Measurements from ENCODE around the gene TCF3. TPM values are rescaled to one million over a fixed set of nuclear protein-coding genes. Genes with fewer than 3 reads are reported as not detected.

TCF3 gene
- polyA plus RNA-seq, 3 donors, result 23.3 to 28.8 (median 26.2) TPM

DNA sequence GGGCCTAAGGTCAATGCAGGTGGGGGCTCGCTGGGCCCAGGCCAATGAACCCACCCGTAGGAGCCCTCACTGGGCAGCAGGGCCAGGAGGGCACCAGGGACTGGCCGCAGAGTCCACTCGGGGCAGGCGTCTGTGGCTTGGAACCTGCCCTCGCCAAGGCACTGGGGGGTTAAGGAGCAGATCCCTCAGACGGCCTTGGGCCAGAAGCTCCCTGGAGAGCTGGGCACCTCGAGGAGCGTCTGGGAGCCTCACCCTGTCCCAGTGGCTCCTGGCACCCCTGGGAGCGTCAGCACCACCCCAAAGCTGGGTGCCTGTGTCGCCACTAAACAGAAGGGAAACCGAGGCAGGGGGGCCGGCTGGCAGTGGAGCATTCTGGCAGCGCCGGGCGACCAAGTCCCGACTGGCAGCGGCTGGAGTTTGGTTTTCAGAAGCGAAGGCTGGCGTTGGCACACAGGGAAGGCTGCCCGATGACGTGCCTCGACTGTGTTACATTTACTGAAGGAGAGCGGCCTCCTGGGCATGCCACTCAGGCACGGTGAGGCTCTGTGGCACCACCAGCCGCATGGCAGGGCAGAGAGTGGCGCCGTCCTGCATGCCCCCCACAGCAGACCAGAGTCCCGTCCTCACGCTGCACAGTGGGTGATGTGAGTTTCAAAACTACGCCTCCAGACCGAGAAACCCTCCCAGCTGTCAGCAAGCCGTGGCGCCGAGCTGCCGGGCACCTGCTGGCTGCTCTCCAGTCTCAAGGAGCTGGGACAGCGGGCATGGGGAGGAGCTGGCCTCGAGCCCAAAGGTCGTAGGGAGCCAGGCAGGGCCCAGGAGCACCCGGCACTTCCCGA lies 75.1 kb downstream of the TCF3 start:
- WGBS, 3 donors, result 78 to 89% (median 87%) methylated on average over 39 to 41 of the region's 41 CpGs
- H3K27ac ChIP-seq (ENCODE audit: low read depth, low read length), result no peak overlapping the region

DNA sequence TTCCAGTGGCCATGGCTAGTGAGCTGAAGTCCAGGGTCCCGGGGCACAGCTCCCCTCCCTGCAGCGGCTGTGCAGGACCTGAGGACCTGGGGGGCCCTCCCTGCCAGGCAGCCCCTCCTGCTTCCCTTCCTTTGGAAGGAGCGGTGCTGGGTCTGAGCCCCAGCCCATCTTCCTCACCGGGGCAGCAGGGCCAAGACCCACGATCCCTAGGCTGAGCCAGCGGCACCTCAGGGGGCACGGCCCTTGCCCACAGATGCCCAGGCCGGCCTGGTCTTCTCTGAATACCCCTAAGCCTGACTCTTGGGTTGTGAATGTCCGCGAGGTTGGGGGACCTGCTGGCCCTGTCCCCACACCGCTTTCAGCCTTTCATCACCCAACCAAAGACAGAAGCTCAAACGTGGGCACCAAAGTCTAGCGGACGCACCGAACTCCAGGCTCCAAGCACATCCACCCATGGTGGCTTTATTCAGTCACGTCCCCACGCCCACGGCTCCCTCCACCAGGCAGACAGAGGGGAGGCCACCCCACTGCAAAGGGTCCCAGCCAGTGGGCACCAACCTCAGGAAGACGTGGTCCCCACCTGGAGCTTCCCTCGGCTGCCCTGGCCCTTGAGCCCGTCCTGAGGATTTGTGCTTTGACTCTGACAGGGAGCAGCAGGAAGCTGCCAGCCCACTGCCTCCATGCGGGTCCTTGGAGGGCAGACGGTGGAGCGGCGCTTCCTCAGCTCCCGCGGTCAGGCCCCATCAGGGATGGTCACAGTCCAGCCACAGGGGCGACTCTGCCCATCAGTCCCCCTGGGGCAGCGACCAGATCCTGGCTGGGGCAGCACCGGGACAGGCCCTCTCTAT lies 75.9 kb downstream of the TCF3 start:
- H3K27ac ChIP-seq (ENCODE audit: low read depth, low read length), result no peak overlapping the region
- 87 to 91% (median 87%) methylated on average over 28 to 30 of the region's 30 CpGs for WGBS, 3 donors

DNA sequence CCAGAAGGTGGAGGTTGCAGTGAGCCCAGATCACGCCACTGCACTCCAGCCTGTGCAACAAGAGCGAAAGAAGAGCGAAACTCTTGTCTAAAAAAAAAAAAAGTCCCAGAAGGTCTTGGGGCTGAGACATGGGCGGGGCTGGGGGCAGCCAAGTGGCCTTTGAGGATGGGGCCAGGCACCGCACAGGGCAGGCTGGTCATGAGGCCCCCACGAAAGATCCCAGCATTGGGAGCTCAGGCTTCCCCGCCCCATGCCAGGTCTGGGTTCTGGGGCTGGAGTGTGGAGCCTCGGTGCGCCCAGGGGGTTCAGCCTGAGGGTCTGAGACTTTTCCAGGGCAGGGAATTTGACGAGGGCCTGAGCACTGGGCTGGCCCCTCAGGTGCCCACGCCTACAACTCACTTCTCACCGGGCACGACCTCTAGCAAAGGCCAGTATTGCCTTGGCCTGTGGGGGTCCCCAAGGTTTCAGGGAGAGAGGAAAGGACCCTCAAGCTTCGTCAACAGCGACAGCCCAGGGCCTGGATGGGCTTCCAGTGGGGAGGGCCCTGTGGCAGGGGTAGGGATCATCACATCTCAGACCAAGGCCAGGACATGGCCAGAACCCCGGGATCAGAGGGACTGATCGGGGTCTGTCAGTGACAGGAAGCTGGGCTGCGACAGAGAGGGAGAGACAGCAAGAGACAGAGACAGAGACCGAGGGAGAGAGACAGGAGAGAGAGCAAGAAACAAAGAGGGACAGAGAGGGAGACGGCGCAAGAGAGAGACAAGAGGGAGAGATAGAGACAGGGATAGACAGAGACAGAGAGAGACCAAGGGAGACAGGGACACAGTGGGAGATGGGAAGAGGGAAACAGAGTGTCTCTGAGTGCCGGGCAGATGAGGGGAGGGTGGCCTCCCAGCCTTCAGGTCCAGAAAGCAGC lies 76.8 kb downstream of the TCF3 start:
- 82 to 85% (median 83%) methylated on average over 22 of the region's 22 CpGs for WGBS, 3 donors
- no peak overlapping the region for H3K27ac ChIP-seq (ENCODE audit: low read depth, low read length)

DNA sequence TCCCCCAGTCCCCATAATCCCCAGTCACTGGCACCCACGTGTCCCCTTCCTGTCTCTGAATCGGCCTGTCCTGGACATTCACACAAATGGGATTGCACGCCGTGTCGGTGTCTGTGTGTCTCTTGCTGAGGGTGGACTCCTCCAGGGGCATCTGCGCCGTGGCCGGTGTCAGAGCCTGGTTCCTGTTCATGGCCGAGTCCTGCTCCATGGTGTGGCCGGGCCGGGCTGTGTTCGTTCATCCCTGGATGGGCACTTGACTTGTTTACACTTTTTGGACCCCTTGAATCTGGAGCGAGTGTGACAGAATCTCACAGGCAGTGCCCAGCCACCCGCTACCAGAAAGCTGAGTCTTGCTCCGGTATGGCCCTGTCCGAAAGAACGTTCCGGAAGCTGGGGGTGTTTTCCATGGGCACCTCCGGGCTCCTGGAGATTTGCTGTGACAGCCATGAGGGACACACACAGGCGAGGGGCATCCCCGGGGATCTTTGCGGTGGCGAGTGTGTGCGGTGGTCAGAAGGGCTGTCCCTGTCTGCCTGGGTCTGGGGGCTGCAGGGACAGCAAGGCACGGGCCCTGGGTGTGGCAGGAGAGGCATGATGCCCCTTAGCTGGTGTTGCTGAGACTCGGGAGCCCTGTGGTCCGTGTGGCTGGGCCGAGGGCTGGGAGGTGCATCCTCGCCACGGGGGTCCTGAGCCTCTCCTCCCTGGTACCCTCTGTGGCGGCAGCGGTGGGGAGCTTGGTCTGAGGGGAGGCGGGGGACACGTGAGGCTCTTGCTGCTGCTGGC lies 77.9 kb downstream of the TCF3 start:
- no peak overlapping the region for H3K27ac ChIP-seq (ENCODE audit: low read depth, low read length)
- 83 to 87% (median 86%) methylated on average over 31 to 34 of the region's 34 CpGs for WGBS, 3 donors

DNA sequence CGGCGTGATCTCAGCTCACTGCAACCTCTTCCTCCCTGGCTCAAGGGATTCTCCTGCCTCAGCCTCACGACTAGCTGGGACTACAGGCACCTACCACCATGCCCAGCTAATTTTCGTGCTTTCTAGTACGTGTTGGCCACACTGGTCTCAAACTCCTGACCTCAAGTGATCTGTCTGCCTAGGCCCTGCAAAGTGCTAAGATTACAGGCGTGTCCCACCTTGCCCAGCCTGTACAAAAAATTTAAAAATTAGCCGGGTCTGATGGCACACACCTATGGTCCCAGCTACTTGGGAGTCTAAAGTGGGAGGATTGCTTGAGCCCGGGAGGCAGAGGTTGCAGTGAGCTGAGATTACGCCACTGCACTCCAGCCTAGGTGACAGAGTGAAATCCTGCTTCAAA lies 79.6 kb downstream of the TCF3 start:
- WGBS, 3 donors, result 77 to 86% (median 79%) methylated on average over 9 of the region's 9 CpGs

DNA sequence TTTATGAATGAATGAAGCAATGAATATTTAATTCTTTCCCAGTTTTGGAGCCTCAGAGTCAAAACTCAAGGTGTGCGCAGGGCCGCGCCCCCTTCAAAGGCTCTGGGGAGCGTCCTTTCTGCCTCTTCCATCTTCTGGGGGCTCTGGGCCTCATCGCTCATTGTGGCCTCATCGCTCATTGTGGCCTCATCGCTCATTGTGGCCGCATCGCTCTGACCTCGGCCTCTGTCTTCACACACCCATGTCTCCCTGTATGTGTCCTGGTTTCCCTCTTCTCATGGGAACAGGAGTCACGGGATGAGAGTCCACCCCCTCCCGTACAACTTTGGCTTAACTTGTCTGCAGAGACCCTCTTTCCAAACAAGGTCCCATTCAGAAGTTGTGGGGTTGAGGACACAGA lies 81.1 kb downstream of the TCF3 start:
- WGBS, 3 donors, result 92 to 94% (median 93%) methylated on average over 12 of the region's 12 CpGs
- no peak overlapping the region for H3K27ac ChIP-seq (ENCODE audit: low read depth, low read length)

More for the DNA sequence above, 79.6 kb downstream of the TCF3 start:
- H3K27ac ChIP-seq (ENCODE audit: low read depth, low read length), result no peak overlapping the region

DNA sequence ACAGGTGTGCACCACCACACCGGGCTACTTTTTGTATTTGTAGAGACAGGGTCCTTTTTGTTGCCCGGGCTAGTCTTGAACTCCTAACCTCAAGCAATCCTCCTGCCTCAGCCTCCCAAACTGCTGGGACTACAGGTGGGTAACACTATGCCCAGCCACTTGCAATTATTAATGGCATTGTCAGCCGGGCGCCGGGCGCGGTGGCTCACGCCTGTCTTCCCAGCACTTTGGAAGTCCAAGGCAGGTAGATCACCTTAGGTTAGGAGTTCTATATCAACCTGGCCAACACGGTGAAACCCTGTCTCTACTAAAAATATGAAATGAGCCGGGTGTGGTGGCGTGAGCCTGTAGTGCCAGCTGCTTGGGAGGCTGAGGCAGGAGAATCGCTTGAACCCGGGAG lies 81.6 kb downstream of the TCF3 start:
- 93 to 97% (median 95%) methylated on average over 13 of the region's 13 CpGs for WGBS, 3 donors

DNA sequence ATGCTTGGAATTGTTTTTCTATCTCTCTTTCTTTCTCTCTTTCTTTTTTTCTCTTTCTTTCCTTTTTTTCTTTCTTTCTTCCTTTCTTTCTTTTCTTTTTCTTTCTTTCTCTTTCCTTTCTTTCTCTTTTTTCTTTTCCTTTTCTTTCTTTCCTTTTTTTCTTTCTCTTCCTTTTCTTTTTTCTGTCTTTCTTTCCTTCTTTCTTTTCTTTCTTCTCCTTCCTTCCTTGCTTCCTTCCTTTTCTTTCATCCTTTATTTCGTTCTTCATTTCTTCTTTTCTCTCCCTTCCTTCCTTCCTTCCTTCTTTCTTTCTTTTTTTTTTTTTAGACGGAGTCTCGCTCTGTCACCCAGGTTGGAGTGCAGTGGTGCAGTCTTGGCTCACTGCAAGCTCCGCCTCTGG lies 82.4 kb downstream of the TCF3 start:
- H3K27ac ChIP-seq (ENCODE audit: low read depth, low read length), result no peak overlapping the region
- 71 to 80% (median 77%) methylated on average over 4 of the region's 4 CpGs for WGBS, 3 donors

More for the DNA sequence above, 81.6 kb downstream of the TCF3 start:
- H3K27ac ChIP-seq (ENCODE audit: low read depth, low read length), result no peak overlapping the region

DNA sequence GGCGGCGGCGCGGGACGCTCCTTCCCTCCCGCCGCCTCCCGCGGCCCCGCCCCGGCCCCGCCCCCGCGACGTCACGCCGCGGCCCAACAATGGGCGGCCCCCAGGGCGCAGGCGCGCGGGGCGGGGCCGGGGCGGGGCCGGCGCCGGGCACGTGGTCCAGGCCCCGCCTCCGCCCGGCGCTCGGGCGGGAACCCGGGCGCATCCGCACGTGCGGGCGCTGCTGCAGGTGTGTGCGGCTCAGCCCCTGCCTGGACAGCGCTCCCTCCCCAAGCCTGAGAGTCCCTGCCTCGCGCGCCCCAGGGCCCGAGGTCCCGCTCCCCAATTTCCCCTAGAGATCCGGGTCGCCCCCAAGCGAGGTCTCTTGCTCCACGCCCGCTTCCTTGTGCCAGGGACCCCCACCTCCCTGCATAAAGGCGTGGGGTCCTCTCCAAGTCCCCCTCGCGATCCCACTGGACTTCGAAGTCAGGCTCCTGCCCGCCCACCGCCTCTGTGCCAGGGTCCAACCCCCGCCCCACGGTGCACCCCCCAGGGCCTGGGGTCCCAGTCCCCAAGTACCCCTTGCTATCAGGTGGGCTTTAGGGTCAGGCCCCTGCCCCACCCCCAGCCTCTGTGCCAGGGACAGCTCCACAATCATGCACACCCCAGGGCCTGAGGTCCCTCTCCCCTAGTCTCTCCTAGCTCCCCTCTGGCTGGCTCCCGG lies 83.9 kb downstream of the TCF3 start, which contains the start of gene MEX3D:
TSS of gene MEX3D (minus strand) at position 6 of the 700 bp plus-strand sequence. CDS start 267 bp downstream, outside the sequence.
- WGBS, 3 donors, result 7 to 9% (median 7%) methylated on average over 31 to 62 of the region's 63 CpGs
- H3K27ac ChIP-seq (ENCODE audit: low read depth, low read length), result peak within 1 kb of the TSS; percentile 35

DNA sequence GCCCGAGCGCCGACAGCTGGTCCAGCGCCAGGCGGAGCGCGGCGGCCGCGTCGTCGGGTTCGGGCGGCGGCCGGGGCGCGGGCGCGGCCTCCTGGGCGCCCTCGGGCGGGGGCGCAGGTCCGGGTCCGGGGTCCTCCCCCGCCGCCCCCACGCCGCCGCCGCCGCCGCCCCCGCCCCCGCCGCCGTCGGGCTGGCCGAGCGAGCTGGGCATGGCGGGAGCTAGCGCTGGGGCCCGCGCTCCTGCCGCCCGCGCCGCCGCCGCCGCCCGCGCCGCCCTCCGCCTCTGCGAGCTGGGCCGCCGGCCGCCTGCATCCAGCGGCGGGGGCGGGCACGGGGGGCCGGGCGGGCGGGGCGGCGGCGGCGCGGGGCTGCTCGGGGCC lies 84.6 kb downstream of the TCF3 start:
- H3K27ac ChIP-seq (ENCODE audit: low read depth, low read length), result no peak overlapping the region
- 0 to 3% (median 1%) methylated on average over 13 to 58 of the region's 73 CpGs for WGBS, 3 donors

DNA sequence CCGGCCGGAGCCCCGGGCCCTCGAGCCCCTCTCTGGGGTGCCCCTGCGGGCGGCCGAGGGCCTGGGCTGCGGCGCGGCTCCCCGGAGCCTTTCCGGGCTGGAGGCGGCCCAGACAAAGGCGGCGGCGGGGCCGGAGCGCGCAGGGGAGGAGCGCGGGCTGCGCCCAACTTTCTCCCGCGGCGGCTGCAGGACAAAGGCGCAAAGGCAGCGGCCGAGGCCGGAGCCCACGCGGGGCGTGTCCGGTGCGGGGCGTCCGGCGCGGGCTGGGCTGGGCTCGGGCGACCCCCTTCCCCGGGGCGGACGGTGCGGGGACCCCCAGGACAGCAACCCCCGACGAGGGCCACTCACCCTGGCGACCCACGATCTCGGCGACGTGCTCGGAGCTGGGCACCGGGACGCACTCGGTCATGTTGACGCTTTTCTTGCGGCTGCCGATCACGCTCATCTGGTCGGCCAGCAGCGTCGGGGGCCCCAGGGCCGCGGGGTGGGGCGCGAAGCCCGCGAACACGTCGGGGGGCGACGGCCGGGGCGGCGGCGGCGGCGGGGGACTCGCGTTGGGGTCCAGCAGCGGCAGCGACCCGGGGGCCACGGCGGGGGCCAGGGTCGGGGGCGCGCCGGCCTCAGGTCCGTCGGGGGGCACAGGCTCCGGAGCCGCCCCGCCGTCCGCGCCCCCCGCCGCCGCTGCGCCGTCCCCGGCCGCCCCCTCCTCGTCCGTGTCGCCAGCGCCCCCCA lies 85.1 kb downstream of the TCF3 start:
- WGBS, 3 donors, result 0 to 2% (median 1%) methylated on average over 75 to 107 of the region's 108 CpGs
- peak overlapping the region; percentile 35 for H3K27ac ChIP-seq (ENCODE audit: low read depth, low read length)

DNA sequence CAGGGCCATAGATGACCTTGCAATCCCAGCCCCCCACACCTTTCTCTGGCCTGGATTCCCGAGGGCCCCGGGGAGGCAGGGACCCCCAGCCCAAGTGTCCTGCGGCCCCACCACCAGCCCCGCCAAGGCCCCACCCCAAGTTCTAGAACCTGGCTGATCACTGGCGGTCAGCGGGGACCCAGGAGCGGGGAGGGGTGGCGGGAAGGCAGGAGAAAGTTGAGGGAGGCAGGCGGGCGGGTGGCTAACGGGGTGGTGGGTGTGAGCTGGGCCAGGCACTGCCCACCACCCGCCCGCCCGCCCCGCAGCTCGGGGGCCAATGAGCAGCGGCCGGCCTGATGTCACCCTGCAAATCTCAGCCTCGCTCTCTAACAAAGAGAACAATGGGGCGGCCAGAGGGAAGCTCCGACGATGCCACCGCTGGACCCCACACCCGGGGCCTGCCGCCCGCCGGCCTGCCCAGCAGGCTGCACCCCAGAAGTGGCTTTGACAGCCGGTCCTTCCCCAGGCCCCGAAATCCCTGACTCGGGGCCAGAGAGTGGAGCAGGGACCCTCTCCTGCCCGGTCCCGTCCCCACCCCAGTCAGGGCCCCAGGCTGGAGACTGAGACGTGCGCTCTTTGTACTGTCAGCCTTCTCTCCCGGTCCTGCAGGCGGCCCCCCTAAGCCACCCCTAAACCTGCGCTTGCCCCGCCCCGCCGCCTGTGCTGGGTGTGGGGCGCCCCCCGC lies 85.9 kb downstream of the TCF3 start:
- H3K27ac ChIP-seq (ENCODE audit: low read depth, low read length), result peak overlapping the region; percentile 35
- 17 to 20% (median 19%) methylated on average over 31 to 41 of the region's 42 CpGs for WGBS, 3 donors

DNA sequence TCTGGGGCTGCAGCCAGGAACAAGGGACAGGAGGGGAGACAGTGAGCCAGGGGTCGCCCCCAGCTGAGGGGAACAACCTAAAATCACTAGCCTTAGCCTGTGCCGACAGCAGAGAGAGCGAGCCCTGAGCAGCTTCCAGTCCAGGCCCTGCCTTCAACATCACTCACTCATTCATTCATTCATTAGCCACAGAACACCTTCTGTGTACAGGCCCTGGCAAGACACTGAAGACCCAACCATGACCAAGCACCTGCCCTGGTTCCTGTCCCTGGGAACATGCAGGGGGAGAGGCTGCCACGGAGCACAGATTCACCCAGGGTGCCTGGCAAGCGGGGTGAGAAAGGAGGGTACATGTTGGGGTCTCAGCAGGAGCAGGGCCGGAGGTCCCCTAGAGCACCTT lies 89.2 kb downstream of the TCF3 start:
- H3K27ac ChIP-seq (ENCODE audit: low read depth, low read length), result no peak overlapping the region
- WGBS, 3 donors, result 89 to 90% (median 90%) methylated on average over 6 of the region's 6 CpGs

DNA sequence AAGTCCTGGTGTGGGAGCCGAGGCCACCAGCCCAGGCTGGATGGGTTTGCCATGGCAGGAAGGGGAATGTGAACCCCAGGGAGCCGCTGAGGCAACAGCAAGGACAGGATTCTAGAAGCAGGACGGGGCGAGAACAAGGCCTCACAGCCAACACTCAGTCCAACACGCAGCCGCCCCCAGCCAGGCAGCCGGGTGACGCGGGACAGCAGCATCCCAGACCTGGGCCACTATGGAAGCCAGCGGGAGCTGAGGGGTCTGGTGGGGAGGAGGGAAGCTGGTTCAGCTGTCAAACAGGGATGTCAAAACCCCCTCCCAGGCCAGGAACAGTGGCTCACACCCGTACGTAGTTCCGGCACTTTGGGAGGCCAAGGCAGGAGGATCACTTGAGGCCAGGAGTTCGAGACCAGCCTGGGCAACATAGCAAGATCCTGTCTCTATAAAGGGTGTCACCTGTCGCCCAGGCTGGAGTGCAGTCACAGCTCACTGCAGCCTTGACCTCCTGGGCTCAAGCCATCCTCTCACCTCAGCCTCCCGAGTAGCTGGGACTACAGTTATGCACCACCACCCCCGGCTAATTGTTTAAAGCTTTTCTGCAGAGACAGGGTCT lies 91.1 kb downstream of the TCF3 start:
- H3K27ac ChIP-seq (ENCODE audit: low read depth, low read length), result no peak overlapping the region
- 76 to 87% (median 86%) methylated on average over 17 of the region's 17 CpGs for WGBS, 3 donors

DNA sequence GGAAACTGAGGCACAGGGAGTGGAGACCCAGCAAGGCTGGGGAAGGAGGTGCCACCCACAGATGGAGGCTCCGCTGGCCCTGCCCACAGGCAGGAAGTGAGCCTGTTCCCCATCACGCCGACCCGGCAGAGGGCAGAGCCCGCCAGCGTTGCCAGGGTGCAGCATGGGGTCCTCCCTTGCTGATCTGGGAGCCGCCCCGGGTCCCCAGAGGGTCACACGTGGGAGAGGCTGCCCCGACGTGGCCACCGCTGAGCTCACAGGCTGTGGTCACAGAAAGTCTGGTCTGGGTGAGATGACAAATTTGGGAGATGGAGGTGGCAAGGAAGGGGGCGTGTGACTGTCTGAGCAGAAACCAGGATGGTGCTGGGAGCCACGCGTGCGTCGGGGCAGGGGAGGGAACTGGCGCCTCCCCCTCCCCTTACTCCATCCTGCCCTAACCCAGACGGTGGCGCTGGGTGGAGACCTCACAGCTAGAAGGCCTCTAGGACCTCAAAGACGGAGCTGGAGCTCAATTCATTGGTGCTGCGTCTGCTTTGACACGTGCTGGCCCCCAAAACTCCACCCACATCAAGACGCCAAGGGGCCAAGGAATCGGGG lies 92.0 kb downstream of the TCF3 start:
- 42 to 73% (median 46%) methylated on average over 22 to 25 of the region's 25 CpGs for WGBS, 3 donors
- peak overlapping the region; percentile 26 for H3K27ac ChIP-seq (ENCODE audit: low read depth, low read length)
